Tongue (tissue), 2 donors: ENCODE results near the gene COA7. TPM values are rescaled to one million over a fixed set of nuclear protein-coding genes. Genes with fewer than 3 reads are reported as not detected.
"Not testable (repeated sequence)": the region's sequence is repeated elsewhere in the genome, so short reads cannot be mapped to it uniquely, and the experiment has no call there.

ENCODE experiments used
- DNase-seq: peaks from one replicate; pipeline ENCODE4 v3.0.0-alpha.2; 2015
- total RNA-seq: library from RNA; depleted of rRNA; stranded (reverse); fragments of >200 nt; gene quantifications from one replicate; pipeline ENCODE4 v1.2.3, GENCODE V29; 2014

Gene COA7
- total RNA-seq: 17.7 TPM

GRCh38 chr1:52697795-52698674, at the start of gene COA7:
COA7 (minus strand) TSS chr1:52698347; CDS start chr1:52698326, 21 bp downstream.
- DNase-seq: peak; percentile 94

- DNase-seq: no peak
These were observed 49.3 kb upstream of the COA7 start for GRCh38 chr1:52747450-52747849.

GRCh38 chr1:52746189-52746588, 48.0 kb upstream of the COA7 start:
- DNase-seq: no peak

GRCh38 chr1:52741259-52741658, 43.1 kb upstream of the COA7 start:
- DNase-seq: no peak

- no peak for DNase-seq
These were observed 41.7 kb upstream of the COA7 start for GRCh38 chr1:52739699-52740467.

- DNase-seq: no peak
These were observed 40.7 kb upstream of the COA7 start for GRCh38 chr1:52738893-52739292.

- no peak for DNase-seq
These were observed 40.0 kb upstream of the COA7 start for GRCh38 chr1:52738148-52738547.

- DNase-seq: not testable (repeated sequence)
These were observed 37.2 kb upstream of the COA7 start for GRCh38 chr1:52735371-52735770.

- DNase-seq: no peak
These were observed 35.2 kb upstream of the COA7 start for GRCh38 chr1:52733368-52733767.

- no peak for DNase-seq
These were observed 30.0 kb upstream of the COA7 start for GRCh38 chr1:52727956-52728656.

- DNase-seq: peak; percentile 50
These were observed 29.0 kb upstream of the COA7 start for GRCh38 chr1:52727114-52727586.

GRCh38 chr1:52726265-52727113, 28.3 kb upstream of the COA7 start, which contains the start of gene ZYG11B:
ZYG11B (plus strand) TSS chr1:52726453; CDS start chr1:52726654, 201 bp downstream.
- peak; percentile 95 for DNase-seq

GRCh38 chr1:52725903-52726264, 27.7 kb upstream of the COA7 start:
- no peak for DNase-seq

GRCh38 chr1:52723260-52723659, 25.1 kb upstream of the COA7 start:
- no peak for DNase-seq

- DNase-seq: not testable (repeated sequence)
These were observed 17.1 kb upstream of the COA7 start for GRCh38 chr1:52715296-52715695.

- DNase-seq: no peak
These were observed 15.4 kb upstream of the COA7 start for GRCh38 chr1:52713590-52713989.

GRCh38 chr1:52709016-52709415, 10.9 kb upstream of the COA7 start:
- no peak for DNase-seq

- no peak for DNase-seq
These were observed 9.9 kb upstream of the COA7 start for GRCh38 chr1:52707927-52708655.

GRCh38 chr1:52706941-52707926, 9.1 kb upstream of the COA7 start:
- DNase-seq: no peak
